GM12892 (cell line): ENCODE results near the gene PALS2.

ENCODE experiments used
- POLR2A ChIP-seq: IDR thresholded peaks from 2 replicates; pipeline ENCODE4 v1.6.1; 2011; ENCODE audit warnings: low read depth, low read length, control low read depth
- POLR2AphosphoS5 ChIP-seq: IDR thresholded peaks from 2 replicates; pipeline ENCODE4 v1.6.1; 2011; ENCODE audit warnings: low read depth, low read length, control low read depth

GRCh38 chr7:24608504-24608903 lies 35.3 kb downstream of the PALS2 start:
- TF ChIP-seq POLR2A = no peak
- no peak for TF ChIP-seq POLR2AphosphoS5
